RCC 7860 (cell line): ENCODE data around the gene KRTAP6-3.

Source experiments
- DNase-seq: peaks from one replicate; pipeline ENCODE4 v3.0.0-alpha.2; 2015; ENCODE audit warnings: low spot score
- FAIRE-seq: peaks from 2 replicates; lab custom pipeline; 2012; peaks lifted over from hg19 to GRCh38; lab: Jason Lieb, UNC

Gene KRTAP6-3

GRCh38 chr21:30623362-30623761 lies 31.1 kb downstream of the KRTAP6-3 start:
- DNase-seq (no peak), FAIRE-seq (no peak)

GRCh38 chr21:30625449-30626165 lies 33.4 kb downstream of the KRTAP6-3 start:
- FAIRE-seq (no peak), DNase-seq (no peak)

GRCh38 chr21:30628109-30628508 lies 35.9 kb downstream of the KRTAP6-3 start:
- no peak for FAIRE-seq
- DNase-seq = no peak

GRCh38 chr21:30629200-30629599 lies 37.0 kb downstream of the KRTAP6-3 start:
- no peak for FAIRE-seq
- no peak for DNase-seq

- FAIRE-seq (no peak), DNase-seq (no peak)
Observed at GRCh38 chr21:30634906-30635305, 42.7 kb downstream of the KRTAP6-3 start, which contains the start of gene KRTAP20-2. Gene KRTAP20-2 (plus strand): TSS chr21:30635206. CDS start chr21:30635264, 58 bp downstream.

GRCh38 chr21:30638686-30639085 lies 46.4 kb downstream of the KRTAP6-3 start:
- DNase-seq = no peak
- no peak for FAIRE-seq

GRCh38 chr21:30642564-30642963 lies 50.3 kb downstream of the KRTAP6-3 start, which contains the start of gene KRTAP20-3:
Gene KRTAP20-3 (plus strand): TSS chr21:30642864.
- DNase-seq = no peak
- no peak for FAIRE-seq
